Right lobe of liver (tissue), 6 donors: ENCODE data around the gene CAMKK2. TPM values are rescaled to one million over a fixed set of nuclear protein-coding genes. Genes with fewer than 3 reads are reported as not detected.
"Not testable (repeated sequence)": the region's sequence is repeated elsewhere in the genome, so short reads cannot be mapped to it uniquely, and the experiment has no call there.

Experiments used
- ATAC-seq, 4 donors: fragments of 200-7000 bp; cut with Tn5 transposase; one replicate each; pipeline ENCODE4 v1.9.1; 2020; ENCODE audit warnings: mild to moderate bottlenecking in 4 of 4, moderate library complexity in 4 of 4
- DNase-seq, 3 donors: peaks; one replicate each; pipeline ENCODE4 v3.0.0-alpha.2; 2020
- H3K27ac ChIP-seq, 3 donors: fragments of 200-600 bp; one replicate each; pipeline ENCODE4 v1.8.0; 2022
- H3K27me3 ChIP-seq, 2 donors: fragments of 200-600 bp; one replicate each; pipeline ENCODE4 v1.8.0; 2022
- H3K36me3 ChIP-seq, 4 donors: fragments of 200-600 bp; sonication (generic) in 1 of 4; one replicate each; pipeline versions ENCODE4 v1.5.1 to v1.8.0; 2017 to 2022; ENCODE audit warnings: control low read depth in 1 of 4
- H3K4me1 ChIP-seq, 4 donors: fragments of 200-600 bp; sonication (generic) in 1 of 4; one replicate each; pipeline versions ENCODE4 v1.5.1 to v1.8.0; 2017 to 2022; ENCODE audit warnings: control low read depth in 1 of 4
- H3K4me3 ChIP-seq, 3 donors: fragments of 200-600 bp; one replicate each; pipeline ENCODE4 v1.8.0; 2022
- H3K9me3 ChIP-seq, 4 donors: fragments of 200-600 bp; sonication (generic) in 1 of 4; one replicate each; pipeline versions ENCODE4 v1.5.1 to v1.8.0; 2017 to 2022; ENCODE audit warnings: control low read depth in 1 of 4
- POLR2A ChIP-seq: fragments of 450-650 bp; IDR thresholded peaks from one replicate; pipeline ENCODE4 v1.6.1; 2017; ENCODE audit warnings: antibody characterized with exemption, mild to moderate bottlenecking
- WGBS: methylation state at CpG from one replicate; pipeline ENCODE4 v1.1.6; 2018; ENCODE audit warnings: low coverage, low lambda C conversion rate; ENCODE audit not compliant: insufficient coverage; ENCODE audit errors: missing lambda C conversion rate; 5-methylcytosine and 5-hydroxymethylcytosine counted together
- intact Hi-C, 2 donors: fragments of 100-400 bp; cut with DNase I; formaldehyde crosslinking; loops; one replicate each; pipeline versions ENCODE4 v1.11.2 to v1.14.1; 2022
- total RNA-seq, 6 experiments: library from RNA; depleted of rRNA in 2 of 6; stranded (reverse); fragments of >200 nt in 2 of 6; fragmentation: NEBNext Ultra II Directional in 3 of 6; extraction: Animal tissue kit (Norgen Biotek cat#: 25700) in 3 of 6; gene quantifications; one replicate each; pipeline versions ENCODE4 v1.1.0 to v1.2.4, GENCODE V29; 2016 to 2023
- TF ChIP-seq, protein P1 (sequence below), 4 donors: fragments of 200-600 bp in 3 of 4; fragments of 450-650 bp in 1 of 4; IDR thresholded peaks; one replicate each; pipeline versions ENCODE4 v1.5.1 to v1.8.0; 2016 to 2022; ENCODE audit warnings: antibody characterized with exemption in 4 of 4, mild to moderate bottlenecking in 2 of 4
- donor health status: DM: no; HTN: yes; CAD: no.
- donor health status: DM: no; HTN: no; CAD: no.
- donor health status: DM: no; HTN: no; CAD: no.
- donor health status: DM: no; HTN: yes; CAD: no.
- donor health status: DM: no; HTN: yes; CAD: no.

CAMKK2 gene
- total RNA-seq, 6 experiments from 2014 or later: 20.6 to 31.8 (median 24.1) TPM

DNA sequence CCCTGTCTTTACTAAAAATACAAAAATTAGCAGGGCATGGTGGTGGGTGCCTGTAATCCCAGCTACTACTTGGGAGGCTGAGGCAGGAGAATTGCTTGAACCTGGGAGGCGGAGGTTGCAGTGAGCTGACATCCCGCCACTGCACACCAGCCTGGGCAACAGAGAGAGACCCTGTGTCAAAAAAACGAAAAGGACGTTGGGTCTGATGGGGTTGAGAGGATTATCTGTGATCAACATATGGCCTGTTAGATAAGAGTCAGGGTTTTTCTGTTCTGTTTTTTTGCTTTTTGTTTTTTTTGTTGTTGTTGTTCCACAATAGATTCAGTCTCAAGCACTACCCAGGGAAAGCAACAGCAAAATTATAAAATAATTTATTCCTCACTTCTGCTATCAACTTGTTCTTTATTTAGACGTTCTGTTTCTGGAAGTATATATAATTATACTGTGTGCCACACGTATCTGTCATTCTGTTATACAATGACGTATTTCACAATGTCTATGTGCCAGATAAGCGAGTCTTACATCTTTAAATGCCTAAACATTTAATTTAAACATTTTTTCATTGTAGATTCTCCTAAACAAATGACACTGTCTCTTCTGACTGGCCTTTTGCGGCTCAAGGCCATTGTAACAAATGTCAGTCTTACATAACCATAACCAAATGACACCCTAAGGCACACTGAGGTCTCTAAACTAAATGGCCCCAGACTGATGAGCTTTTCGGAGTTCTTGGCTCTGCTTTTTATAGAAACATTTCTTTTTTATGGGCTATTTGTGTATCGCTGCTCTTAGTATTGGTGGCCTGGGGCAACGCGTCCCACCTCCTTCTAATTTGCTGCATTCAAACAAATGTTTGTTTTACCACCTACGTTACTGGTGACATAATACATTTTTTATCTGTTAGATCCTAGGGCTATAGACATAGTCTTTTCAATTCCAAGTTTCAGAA is 93.8 kb downstream of the CAMKK2 start:
- no peak overlapping the region for H3K27ac ChIP-seq
- no peaks in the 10 kb centered on the region for H3K36me3 ChIP-seq
- no peaks in the 10 kb centered on the region for H3K4me1 ChIP-seq
- no peak for ATAC-seq
- intact Hi-C loops: no loop called here
- DNase-seq: no peak
- no peak overlapping the region for H3K4me3 ChIP-seq
- TF ChIP-seq, protein P1, sequence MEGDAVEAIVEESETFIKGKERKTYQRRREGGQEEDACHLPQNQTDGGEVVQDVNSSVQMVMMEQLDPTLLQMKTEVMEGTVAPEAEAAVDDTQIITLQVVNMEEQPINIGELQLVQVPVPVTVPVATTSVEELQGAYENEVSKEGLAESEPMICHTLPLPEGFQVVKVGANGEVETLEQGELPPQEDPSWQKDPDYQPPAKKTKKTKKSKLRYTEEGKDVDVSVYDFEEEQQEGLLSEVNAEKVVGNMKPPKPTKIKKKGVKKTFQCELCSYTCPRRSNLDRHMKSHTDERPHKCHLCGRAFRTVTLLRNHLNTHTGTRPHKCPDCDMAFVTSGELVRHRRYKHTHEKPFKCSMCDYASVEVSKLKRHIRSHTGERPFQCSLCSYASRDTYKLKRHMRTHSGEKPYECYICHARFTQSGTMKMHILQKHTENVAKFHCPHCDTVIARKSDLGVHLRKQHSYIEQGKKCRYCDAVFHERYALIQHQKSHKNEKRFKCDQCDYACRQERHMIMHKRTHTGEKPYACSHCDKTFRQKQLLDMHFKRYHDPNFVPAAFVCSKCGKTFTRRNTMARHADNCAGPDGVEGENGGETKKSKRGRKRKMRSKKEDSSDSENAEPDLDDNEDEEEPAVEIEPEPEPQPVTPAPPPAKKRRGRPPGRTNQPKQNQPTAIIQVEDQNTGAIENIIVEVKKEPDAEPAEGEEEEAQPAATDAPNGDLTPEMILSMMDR (IDR thresholded peaks at IDR 0.05): no peak
- no peak for TF ChIP-seq POLR2A
- H3K27me3 ChIP-seq: no peaks in the 10 kb centered on the region
- no peaks in the 10 kb centered on the region for H3K9me3 ChIP-seq
- WGBS: 68% methylated on average over 12 of the region's 14 CpGs

DNA sequence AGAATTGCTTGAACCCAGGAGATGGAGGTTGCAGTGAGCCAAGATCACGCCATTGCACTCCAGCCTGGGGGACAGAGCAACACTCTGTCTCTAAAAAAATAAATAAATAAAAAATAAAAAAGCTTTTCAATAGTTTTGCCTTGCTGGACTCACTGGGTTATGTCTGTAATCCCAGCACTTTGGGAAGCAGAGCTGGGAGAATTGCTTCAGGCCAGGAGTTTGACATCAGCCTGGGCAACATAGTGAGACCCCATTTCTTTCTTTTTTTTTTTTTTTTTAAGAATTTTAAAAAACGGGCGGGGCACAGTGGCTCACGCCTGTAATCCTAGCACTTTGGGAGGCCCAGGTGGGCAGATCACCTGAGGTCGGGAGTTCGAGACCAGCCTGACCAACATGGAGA is 95.4 kb downstream of the CAMKK2 start:
- intact Hi-C loops, H3K4me1 ChIP-seq, H3K27me3 ChIP-seq, H3K4me3 ChIP-seq, H3K9me3 ChIP-seq, DNase-seq, ATAC-seq, H3K36me3 ChIP-seq, H3K27ac ChIP-seq: not testable (repeated sequence)
- 71% methylated on average over 2 of the region's 6 CpGs for WGBS

DNA sequence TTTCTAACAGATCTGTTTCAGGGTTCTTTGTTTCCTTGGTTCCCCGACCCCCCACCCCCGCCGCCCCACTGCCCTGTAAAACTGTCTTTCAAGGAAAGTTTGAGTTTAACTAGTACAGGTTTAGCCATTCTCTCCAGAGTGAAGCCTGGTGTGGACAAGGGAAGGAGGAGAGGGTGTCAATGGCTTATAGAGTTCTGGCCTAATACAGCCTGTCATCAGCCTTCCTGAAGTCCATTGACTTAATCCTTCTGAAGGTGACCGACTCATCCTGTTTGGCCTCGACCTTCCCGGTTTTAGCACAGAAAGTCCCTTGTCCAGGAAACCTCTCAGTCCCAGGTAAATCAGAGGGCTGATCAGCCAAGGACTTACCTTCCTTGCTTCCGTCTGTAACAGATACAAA is 97.6 kb downstream of the CAMKK2 start:
- H3K27me3 ChIP-seq: no peaks in the 10 kb centered on the region
- intact Hi-C loops: loop anchor here in 1 of 2 donors (10.0 kb wide), 1 partner anchor 54 kb away; no protein-coding TSS in a partner anchor
- WGBS: 79% methylated on average over 7 of the region's 7 CpGs
- no peak for TF ChIP-seq POLR2A
- TF ChIP-seq, protein P1 (IDR thresholded peaks at IDR 0.05): no peak
- H3K4me1 ChIP-seq: no peaks in the 10 kb centered on the region
- H3K4me3 ChIP-seq: no peak overlapping the region
- H3K9me3 ChIP-seq: no peaks in the 10 kb centered on the region
- H3K36me3 ChIP-seq: no peaks in the 10 kb centered on the region
- DNase-seq: peak in 1 of 3 donors; percentile 8
- no peak for ATAC-seq
- H3K27ac ChIP-seq: no peak overlapping the region

DNA sequence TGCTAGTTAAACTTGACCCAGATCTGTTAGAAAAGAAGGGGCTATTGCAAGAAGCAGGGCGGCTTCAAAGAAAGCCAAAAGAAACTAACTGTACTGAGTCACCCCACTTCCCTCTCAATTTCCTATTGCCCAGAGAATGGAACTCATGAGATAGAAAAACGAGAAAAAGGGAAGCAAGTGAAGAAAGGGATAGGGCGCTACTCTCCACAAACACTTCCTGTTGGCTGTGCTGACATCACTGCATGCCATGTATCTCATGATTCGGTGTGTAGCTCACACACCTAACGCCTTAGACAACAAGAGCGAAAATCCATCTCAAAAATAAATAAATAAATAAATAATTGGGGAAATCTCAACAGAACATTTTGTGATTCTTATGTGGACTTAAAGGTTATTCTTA is 99.6 kb downstream of the CAMKK2 start:
- 40% methylated on average over 6 of the region's 6 CpGs for WGBS
- intact Hi-C loops: loop anchor here in 1 of 2 donors (10.0 kb wide), 1 partner anchor 52 kb away; no protein-coding TSS in a partner anchor
- no peaks in the 10 kb centered on the region for H3K4me1 ChIP-seq
- ATAC-seq (peak; percentile 44 to 75 (median 64)), DNase-seq (no peak)
- no peak overlapping the region for H3K4me3 ChIP-seq
- H3K9me3 ChIP-seq: no peaks in the 10 kb centered on the region
- H3K27me3 ChIP-seq: no peaks in the 10 kb centered on the region
- no peak overlapping the region for H3K27ac ChIP-seq
- H3K36me3 ChIP-seq: no peaks in the 10 kb centered on the region
- TF ChIP-seq, protein P1 (IDR thresholded peaks at IDR 0.05): no peak

DNA sequence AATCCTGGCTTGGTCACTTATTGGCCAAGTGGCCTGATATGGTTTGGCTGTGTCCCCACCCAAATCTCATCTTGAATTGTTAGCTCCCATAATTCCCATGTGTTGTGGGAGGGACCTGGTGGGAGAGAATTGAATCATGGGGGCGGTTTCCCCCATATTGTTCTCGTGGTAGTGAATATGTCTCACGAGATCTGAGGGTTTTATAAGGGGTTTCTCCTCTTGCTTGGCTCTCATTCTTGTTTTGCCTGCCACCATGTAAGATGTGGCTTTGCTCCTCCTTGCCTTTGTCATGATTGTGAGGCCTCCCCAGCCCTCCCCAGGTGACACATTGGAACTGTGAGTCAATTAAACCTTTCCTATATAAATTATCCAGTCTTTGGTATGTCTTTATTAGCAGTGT is 105.4 kb downstream of the CAMKK2 start:
- DNase-seq (no peak), ATAC-seq (no peak)
- Histone ChIP-seq H3K9me3 (no peaks in the 10 kb centered on the region), H3K4me3 (no peak overlapping the region), H3K36me3 (no peaks in the 10 kb centered on the region), H3K27ac (peak overlapping the region in 1 of 3 donors; percentile 43), H3K4me1 (no peaks in the 10 kb centered on the region), H3K27me3 (no peaks in the 10 kb centered on the region)
- no peak for TF ChIP-seq POLR2A
- TF ChIP-seq, protein P1 (IDR thresholded peaks at IDR 0.05): no peak
- intact Hi-C loops: loop anchor here in 1 of 2 donors (10.0 kb wide), 1 partner anchor 46 kb away; no protein-coding TSS in a partner anchor
- WGBS: 96% methylated on average over 3 of the region's 3 CpGs
